Measurements from ENCODE around the gene ERC2. TPM values are rescaled to one million over a fixed set of nuclear protein-coding genes. Genes with fewer than 3 reads are reported as not detected.

ERC2 gene
- total RNA-seq, 2 experiments from 2014 or later, result not detected

- H3K4me3 ChIP-seq (ENCODE audit: low read depth, low read length, poor library complexity, severe bottlenecking), result no peak overlapping the region
- DNase-seq (ENCODE audit: low spot score), result no peak
- H3K79me2 ChIP-seq (ENCODE audit: insufficient read depth, low read depth, low read length), result no peaks in the 10 kb centered on the region
- intact Hi-C loops (cut with micrococcal nuclease; ENCODE audit: unreplicated experiment), result no loop called here
- H3K36me3 ChIP-seq (ENCODE audit: insufficient read depth, low read length), result no peaks in the 10 kb centered on the region
- no peaks in the 10 kb centered on the region for H3K9me2 ChIP-seq (ENCODE audit: insufficient read depth, low read length)
- no peak overlapping the region for H3K4me2 ChIP-seq (ENCODE audit: low read length)
- peaks cover 13% of the 10 kb centered on the region for H3K4me1 ChIP-seq (ENCODE audit: insufficient read depth, low read length, poor library complexity, severe bottlenecking)
- ChIA-PET CTCF (ENCODE audit: unreplicated experiment) (no interaction called here), POLR2A (interaction anchor here (1.0 kb wide), 1 partner anchor 425 kb away, joined by 3 read pairs; no protein-coding TSS in a partner anchor)
- no peak for TF ChIP-seq EZH2phosphoT487 (IDR thresholded peaks at IDR 0.05; ENCODE audit: borderline replicate concordance, low read depth, low read length)
- TF ChIP-seq, protein P1, sequence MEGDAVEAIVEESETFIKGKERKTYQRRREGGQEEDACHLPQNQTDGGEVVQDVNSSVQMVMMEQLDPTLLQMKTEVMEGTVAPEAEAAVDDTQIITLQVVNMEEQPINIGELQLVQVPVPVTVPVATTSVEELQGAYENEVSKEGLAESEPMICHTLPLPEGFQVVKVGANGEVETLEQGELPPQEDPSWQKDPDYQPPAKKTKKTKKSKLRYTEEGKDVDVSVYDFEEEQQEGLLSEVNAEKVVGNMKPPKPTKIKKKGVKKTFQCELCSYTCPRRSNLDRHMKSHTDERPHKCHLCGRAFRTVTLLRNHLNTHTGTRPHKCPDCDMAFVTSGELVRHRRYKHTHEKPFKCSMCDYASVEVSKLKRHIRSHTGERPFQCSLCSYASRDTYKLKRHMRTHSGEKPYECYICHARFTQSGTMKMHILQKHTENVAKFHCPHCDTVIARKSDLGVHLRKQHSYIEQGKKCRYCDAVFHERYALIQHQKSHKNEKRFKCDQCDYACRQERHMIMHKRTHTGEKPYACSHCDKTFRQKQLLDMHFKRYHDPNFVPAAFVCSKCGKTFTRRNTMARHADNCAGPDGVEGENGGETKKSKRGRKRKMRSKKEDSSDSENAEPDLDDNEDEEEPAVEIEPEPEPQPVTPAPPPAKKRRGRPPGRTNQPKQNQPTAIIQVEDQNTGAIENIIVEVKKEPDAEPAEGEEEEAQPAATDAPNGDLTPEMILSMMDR (conservative IDR thresholded peaks at IDR 0.05; ENCODE audit: low read length), result no peak
- no peak overlapping the region for H2AFZ ChIP-seq (ENCODE audit: low read length)
- BruUV-seq (replicated peaks), result no TSS peak
- H4K20me1 ChIP-seq (ENCODE audit: insufficient read depth, low read length), result no peaks in the 10 kb centered on the region
- H3K27ac ChIP-seq (ENCODE audit: low read depth, low read length, poor library complexity, severe bottlenecking), result no peak overlapping the region
- H3K9me3 ChIP-seq (ENCODE audit: low read length), result no peaks in the 10 kb centered on the region
Measured at GRCh38 chr3:55492976-55493375, 975.3 kb downstream of the ERC2 start.

DNA sequence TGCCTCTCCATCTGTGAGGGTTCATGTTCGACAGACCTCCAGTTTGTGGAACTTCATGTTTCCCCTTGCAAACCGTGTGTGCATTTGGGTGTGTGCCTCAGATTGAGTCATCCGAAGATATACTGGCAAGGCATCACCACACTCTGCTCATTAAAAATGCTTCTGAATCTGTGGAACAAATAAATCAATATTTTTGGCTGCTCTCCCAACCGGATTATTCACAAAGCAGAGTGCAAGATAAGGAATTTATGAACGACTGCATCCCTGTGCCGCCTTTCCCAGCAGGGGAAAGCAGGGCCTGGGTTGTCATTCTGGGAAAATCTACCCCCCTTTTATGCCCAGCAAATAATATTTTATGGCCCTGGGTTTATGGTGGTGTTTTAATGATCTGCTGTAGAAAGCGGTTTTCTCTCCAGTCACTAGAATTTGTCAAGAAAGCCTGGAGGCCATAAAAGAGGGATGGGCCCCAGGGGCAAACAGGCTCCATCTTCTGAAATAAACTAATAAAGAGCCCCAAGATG is 976.9 kb downstream of the ERC2 start:
- TF ChIP-seq, protein P1 (conservative IDR thresholded peaks at IDR 0.05; ENCODE audit: low read length), result no peak
- TF ChIP-seq EZH2phosphoT487 (IDR thresholded peaks at IDR 0.05; ENCODE audit: borderline replicate concordance, low read depth, low read length), result no peak
- ChIA-PET CTCF (ENCODE audit: unreplicated experiment) (no interaction called here), POLR2A (interaction anchor here (1.3 kb wide), 1 partner anchor 9 kb away, joined by 3 read pairs; no protein-coding TSS in a partner anchor)
- no peak for DNase-seq (ENCODE audit: low spot score)
- Histone ChIP-seq H3K27ac (ENCODE audit: low read depth, low read length, poor library complexity, severe bottlenecking) (no peak overlapping the region), H2AFZ (ENCODE audit: low read length) (no peak overlapping the region), H3K4me1 (ENCODE audit: insufficient read depth, low read length, poor library complexity, severe bottlenecking) (peaks cover 13% of the 10 kb centered on the region), H4K20me1 (ENCODE audit: insufficient read depth, low read length) (no peaks in the 10 kb centered on the region), H3K9me3 (ENCODE audit: low read length) (no peaks in the 10 kb centered on the region), H3K4me3 (ENCODE audit: low read depth, low read length, poor library complexity, severe bottlenecking) (no peak overlapping the region), H3K9me2 (ENCODE audit: insufficient read depth, low read length) (no peaks in the 10 kb centered on the region), H3K79me2 (ENCODE audit: insufficient read depth, low read depth, low read length) (no peaks in the 10 kb centered on the region), H3K4me2 (ENCODE audit: low read length) (no peak overlapping the region), H3K36me3 (ENCODE audit: insufficient read depth, low read length) (no peaks in the 10 kb centered on the region)
- intact Hi-C loops (cut with micrococcal nuclease; ENCODE audit: unreplicated experiment), result no loop called here
- no TSS peak for BruUV-seq (replicated peaks)

GRCh38 chr3:55490276-55490913 is 977.9 kb downstream of the ERC2 start:
- BruUV-seq (replicated peaks), result no TSS peak
- intact Hi-C loops (cut with micrococcal nuclease; ENCODE audit: unreplicated experiment), result no loop called here
- Histone ChIP-seq H3K36me3 (ENCODE audit: insufficient read depth, low read length) (no peaks in the 10 kb centered on the region), H3K4me3 (ENCODE audit: low read depth, low read length, poor library complexity, severe bottlenecking) (no peak overlapping the region), H3K4me1 (ENCODE audit: insufficient read depth, low read length, poor library complexity, severe bottlenecking) (peaks cover 19% of the 10 kb centered on the region), H4K20me1 (ENCODE audit: insufficient read depth, low read length) (no peaks in the 10 kb centered on the region), H2AFZ (ENCODE audit: low read length) (no peak overlapping the region), H3K27ac (ENCODE audit: low read depth, low read length, poor library complexity, severe bottlenecking) (no peak overlapping the region), H3K79me2 (ENCODE audit: insufficient read depth, low read depth, low read length) (no peaks in the 10 kb centered on the region), H3K4me2 (ENCODE audit: low read length) (no peak overlapping the region), H3K9me2 (ENCODE audit: insufficient read depth, low read length) (no peaks in the 10 kb centered on the region), H3K9me3 (ENCODE audit: low read length) (no peaks in the 10 kb centered on the region)
- POLR2A ChIA-PET, result interaction anchor here (0.6 kb wide), 1 partner anchor 490 kb away, joined by 4 read pairs; no protein-coding TSS in a partner anchor
- CTCF ChIA-PET (ENCODE audit: unreplicated experiment), result no interaction called here
- DNase-seq (ENCODE audit: low spot score), result peak; percentile 11
- TF ChIP-seq, protein P1 (conservative IDR thresholded peaks at IDR 0.05; ENCODE audit: low read length), result no peak
- no peak for TF ChIP-seq EZH2phosphoT487 (IDR thresholded peaks at IDR 0.05; ENCODE audit: borderline replicate concordance, low read depth, low read length)

Data from OCI-LY7 (cell line).